ENCODE data around the gene GP2.

The GP2 gene

GRCh38 chr16:20327444-20328041, at the start of gene GP2:
Gene GP2, minus strand, starts transcription at chr16:20327513. Its CDS starts 1,082 bp downstream, at chr16:20326431.
- no peak for DNase-seq (ENCODE audit: insufficient read length, low spot score)
- FAIRE-seq = no peak

GRCh38 chr16:20372701-20373100, 45.4 kb upstream of the GP2 start:
- DNase-seq (ENCODE audit: insufficient read length, low spot score) (no peak), FAIRE-seq (no peak)

- FAIRE-seq = no peak
Observed at GRCh38 chr16:20369452-20370054, 42.2 kb upstream of the GP2 start.

GRCh38 chr16:20364051-20364450, 36.7 kb upstream of the GP2 start:
- DNase-seq (ENCODE audit: insufficient read length, low spot score) (no peak), FAIRE-seq (no peak)

More at GRCh38 chr16:20369452-20370054, 42.2 kb upstream of the GP2 start:
- DNase-seq (ENCODE audit: insufficient read length, low spot score) = no peak

- DNase-seq (ENCODE audit: insufficient read length, low spot score) = no peak
- FAIRE-seq = no peak
Observed at GRCh38 chr16:20363191-20363590, 35.9 kb upstream of the GP2 start.

GRCh38 chr16:20359997-20360396, 32.7 kb upstream of the GP2 start:
- DNase-seq (ENCODE audit: insufficient read length, low spot score) (no peak), FAIRE-seq (no peak)

- FAIRE-seq = no peak
- DNase-seq (ENCODE audit: insufficient read length, low spot score) = no peak
Observed at GRCh38 chr16:20355114-20355782, 27.9 kb upstream of the GP2 start.

GRCh38 chr16:20353379-20353778, 26.1 kb upstream of the GP2 start:
- FAIRE-seq = no peak
- no peak for DNase-seq (ENCODE audit: insufficient read length, low spot score)

GRCh38 chr16:20352615-20353014, 25.3 kb upstream of the GP2 start, which contains the start of gene UMOD:
Gene UMOD, minus strand, starts transcription at chr16:20352715. Its CDS starts 1,978 bp downstream, at chr16:20350737.
- DNase-seq (ENCODE audit: insufficient read length, low spot score) (no peak), FAIRE-seq (no peak)

GRCh38 chr16:20349615-20350014, 22.3 kb upstream of the GP2 start:
- no peak for DNase-seq (ENCODE audit: insufficient read length, low spot score)
- no peak for FAIRE-seq

GRCh38 chr16:20348365-20349185, 21.3 kb upstream of the GP2 start:
- FAIRE-seq (no peak), DNase-seq (ENCODE audit: insufficient read length, low spot score) (no peak)

GRCh38 chr16:20347666-20348364, 20.5 kb upstream of the GP2 start:
- DNase-seq (ENCODE audit: insufficient read length, low spot score) (no peak), FAIRE-seq (no peak)

GRCh38 chr16:20344611-20345010, 17.3 kb upstream of the GP2 start:
- DNase-seq (ENCODE audit: insufficient read length, low spot score) (no peak), FAIRE-seq (no peak)

GRCh38 chr16:20339744-20340143, 12.4 kb upstream of the GP2 start:
- DNase-seq (ENCODE audit: insufficient read length, low spot score) (no peak), FAIRE-seq (no peak)

- DNase-seq (ENCODE audit: insufficient read length, low spot score) (no peak), FAIRE-seq (no peak)
Observed at GRCh38 chr16:20336955-20337354, 9.6 kb upstream of the GP2 start.

- DNase-seq (ENCODE audit: insufficient read length, low spot score) (no peak), FAIRE-seq (no peak)
Observed at GRCh38 chr16:20334396-20334795, 7.1 kb upstream of the GP2 start.

- DNase-seq (ENCODE audit: insufficient read length, low spot score) (no peak), FAIRE-seq (no peak)
Observed at GRCh38 chr16:20333120-20333519, 5.8 kb upstream of the GP2 start.

GRCh38 chr16:20332411-20332810, 5.1 kb upstream of the GP2 start:
- FAIRE-seq = no peak
- DNase-seq (ENCODE audit: insufficient read length, low spot score) = no peak

- FAIRE-seq = no peak
- no peak for DNase-seq (ENCODE audit: insufficient read length, low spot score)
Observed at GRCh38 chr16:20331635-20332034, 4.3 kb upstream of the GP2 start.

GRCh38 chr16:20329392-20330138, 2.3 kb upstream of the GP2 start:
- no peak for DNase-seq (ENCODE audit: insufficient read length, low spot score)
- FAIRE-seq = no peak

Data from GM19239 (cell line).